Smooth muscle cell (in vitro differentiated cells): ENCODE results near the gene SAYSD1. TPM values are rescaled to one million over a fixed set of nuclear protein-coding genes. Genes with fewer than 3 reads are reported as not detected.

Experiments used
- DNase-seq: peaks from one replicate; lab custom pipeline; 2025; ENCODE audit not compliant: unreplicated experiment; lab: John Stamatoyannopoulos, UW
- H2AFZ ChIP-seq: fragments of 200-600 bp; sonication (generic); 2 replicates; pipeline ENCODE4 v1.6.0; 2016; ENCODE audit warnings: antibody characterized with exemption, low read depth, mild to moderate bottlenecking
- H3F3A ChIP-seq: fragments of 200-600 bp; sonication (generic); 2 replicates; pipeline ENCODE4 v1.6.0; 2017; ENCODE audit warnings: antibody characterized with exemption, low read depth
- H3K27ac ChIP-seq: fragments of 200-600 bp; sonication (generic); 2 replicates; pipeline ENCODE4 v1.5.1; 2016; ENCODE audit warnings: low read depth, mild to moderate bottlenecking
- H3K27me3 ChIP-seq: fragments of 200-600 bp; sonication (generic); 2 replicates; pipeline ENCODE4 v1.6.1; 2016; ENCODE audit warnings: low read depth, mild to moderate bottlenecking
- H3K36me3 ChIP-seq: fragments of 200-600 bp; sonication (generic); 2 replicates; pipeline ENCODE4 v1.5.1; 2016; ENCODE audit warnings: low read depth
- H3K4me1 ChIP-seq: fragments of 200-600 bp; sonication (generic); 2 replicates; pipeline ENCODE4 v1.5.1; 2016; ENCODE audit warnings: low read depth
- H3K4me2 ChIP-seq: fragments of 200-600 bp; sonication (generic); 2 replicates; pipeline ENCODE4 v1.6.0; 2016; ENCODE audit warnings: mild to moderate bottlenecking
- H3K4me3 ChIP-seq: fragments of 200-600 bp; sonication (generic); 2 replicates; pipeline ENCODE4 v1.5.1; 2016; ENCODE audit warnings: mild to moderate bottlenecking
- H3K79me2 ChIP-seq: fragments of 200-600 bp; sonication (generic); 2 replicates; pipeline ENCODE4 v1.6.0; 2016; ENCODE audit warnings: low read depth, mild to moderate bottlenecking
- H3K9ac ChIP-seq: fragments of 200-600 bp; sonication (generic); 2 replicates; pipeline ENCODE4 v1.6.0; 2016; ENCODE audit warnings: low read depth
- H3K9me3 ChIP-seq: fragments of 200-600 bp; sonication (generic); replicated peaks from 2 replicates; pipeline ENCODE4 v1.5.1; 2016; ENCODE audit warnings: low read depth
- H4K20me1 ChIP-seq: fragments of 200-600 bp; sonication (generic); 2 replicates; pipeline ENCODE4 v1.6.0; 2016; ENCODE audit warnings: low read depth
- WGBS: methylation state at CpG from one replicate; pipeline ENCODE4 v1.1.7; 2016; ENCODE audit warnings: low lambda C conversion rate; 5-methylcytosine and 5-hydroxymethylcytosine counted together
- polyA plus RNA-seq: library from polyadenylated mRNA; unstranded; fragments of >200 nt; fragmentation: Nextera tagmentation; extraction: Ambion mirVana; gene quantifications from 2 replicates; pipeline ENCODE4 v1.2.1, GENCODE V29; 2016
- total RNA-seq: library from RNA; depleted of rRNA; stranded (reverse); fragments of >200 nt; gene quantifications from 2 replicates; pipeline ENCODE4 v1.2.3, GENCODE V29; 2014
- TF ChIP-seq, protein P1 (sequence below): fragments of 200-600 bp; sonication (generic); IDR thresholded peaks from 2 replicates; pipeline ENCODE4 v1.5.1; 2017; ENCODE audit warnings: borderline replicate concordance, mild to moderate bottlenecking, antibody characterized with exemption; ENCODE audit not compliant: insufficient read depth, poor library complexity, severe bottlenecking

SAYSD1 gene
- total and polyA plus RNA-seq, 2 experiments from 2014 or later = 6.3 to 7.7 TPM

DNA sequence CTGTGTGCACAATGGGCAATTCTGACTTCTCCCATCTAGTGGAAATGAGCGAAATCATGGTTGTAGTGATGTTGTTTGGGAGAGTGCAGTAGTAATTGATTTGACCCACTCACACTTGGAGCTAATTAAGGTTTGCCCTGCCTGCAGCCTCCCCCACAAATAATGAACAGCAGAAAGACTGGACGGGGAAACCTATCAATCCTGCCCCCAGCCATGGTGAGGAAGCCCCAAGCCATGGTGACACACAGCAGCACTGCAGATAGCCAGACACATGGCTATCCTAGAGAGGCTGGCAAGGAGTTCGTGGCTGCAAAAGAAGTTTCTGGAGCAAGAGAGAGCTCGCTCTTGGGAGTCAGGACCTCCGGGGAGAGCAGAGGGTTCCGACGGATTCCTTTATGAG, 27.8 kb downstream of the SAYSD1 start:
- no peak overlapping the region for H3K27ac ChIP-seq
- no peaks in the 10 kb centered on the region for H3K9me3 ChIP-seq
- H3F3A ChIP-seq = no peaks in the 10 kb centered on the region
- no peak overlapping the region for H3K4me2 ChIP-seq
- H3K4me1 ChIP-seq = peaks cover 8% of the 10 kb centered on the region
- TF ChIP-seq, protein P1, sequence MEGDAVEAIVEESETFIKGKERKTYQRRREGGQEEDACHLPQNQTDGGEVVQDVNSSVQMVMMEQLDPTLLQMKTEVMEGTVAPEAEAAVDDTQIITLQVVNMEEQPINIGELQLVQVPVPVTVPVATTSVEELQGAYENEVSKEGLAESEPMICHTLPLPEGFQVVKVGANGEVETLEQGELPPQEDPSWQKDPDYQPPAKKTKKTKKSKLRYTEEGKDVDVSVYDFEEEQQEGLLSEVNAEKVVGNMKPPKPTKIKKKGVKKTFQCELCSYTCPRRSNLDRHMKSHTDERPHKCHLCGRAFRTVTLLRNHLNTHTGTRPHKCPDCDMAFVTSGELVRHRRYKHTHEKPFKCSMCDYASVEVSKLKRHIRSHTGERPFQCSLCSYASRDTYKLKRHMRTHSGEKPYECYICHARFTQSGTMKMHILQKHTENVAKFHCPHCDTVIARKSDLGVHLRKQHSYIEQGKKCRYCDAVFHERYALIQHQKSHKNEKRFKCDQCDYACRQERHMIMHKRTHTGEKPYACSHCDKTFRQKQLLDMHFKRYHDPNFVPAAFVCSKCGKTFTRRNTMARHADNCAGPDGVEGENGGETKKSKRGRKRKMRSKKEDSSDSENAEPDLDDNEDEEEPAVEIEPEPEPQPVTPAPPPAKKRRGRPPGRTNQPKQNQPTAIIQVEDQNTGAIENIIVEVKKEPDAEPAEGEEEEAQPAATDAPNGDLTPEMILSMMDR = no peak
- H3K36me3 ChIP-seq = no peaks in the 10 kb centered on the region
- H3K27me3 ChIP-seq = peaks cover 40% of the 10 kb centered on the region
- no peak for DNase-seq
- no peak overlapping the region for H2AFZ ChIP-seq
- H4K20me1 ChIP-seq = no peaks in the 10 kb centered on the region
- WGBS = 79% methylated on average over 7 of the region's 7 CpGs
- no peaks in the 10 kb centered on the region for H3K79me2 ChIP-seq
- H3K4me3 ChIP-seq = no peak overlapping the region
- no peak overlapping the region for H3K9ac ChIP-seq

DNA sequence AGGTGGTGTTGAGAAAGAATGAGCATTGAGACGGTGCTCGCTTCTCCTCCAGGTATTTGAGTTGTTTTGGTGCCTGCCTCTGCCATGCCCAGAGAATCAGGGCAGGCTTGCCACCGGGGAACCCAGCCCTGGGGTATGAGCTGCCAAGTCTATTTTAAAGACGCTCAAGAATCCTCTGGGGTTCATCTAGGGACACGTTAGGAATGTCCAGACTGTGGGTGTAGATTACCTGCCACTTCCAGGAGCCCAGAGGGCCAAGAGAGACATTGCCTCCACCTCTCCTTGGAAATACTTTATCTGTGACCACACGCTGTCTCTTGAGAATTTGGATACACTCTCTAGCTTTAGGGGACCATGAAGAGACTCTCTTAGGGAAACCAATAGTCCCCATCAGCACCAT, 28.3 kb downstream of the SAYSD1 start:
- H3K9ac ChIP-seq = no peak overlapping the region
- no peaks in the 10 kb centered on the region for H4K20me1 ChIP-seq
- no peak overlapping the region for H3K4me2 ChIP-seq
- H3K36me3 ChIP-seq = no peaks in the 10 kb centered on the region
- H3K4me3 ChIP-seq = no peak overlapping the region
- H3K79me2 ChIP-seq = no peaks in the 10 kb centered on the region
- H3F3A ChIP-seq = no peaks in the 10 kb centered on the region
- no peak overlapping the region for H3K27ac ChIP-seq
- peaks cover 8% of the 10 kb centered on the region for H3K4me1 ChIP-seq
- TF ChIP-seq, protein P1 = no peak
- no peak overlapping the region for H2AFZ ChIP-seq
- peaks cover 35% of the 10 kb centered on the region for H3K27me3 ChIP-seq
- no peak for DNase-seq
- 87% methylated on average over 6 of the region's 6 CpGs for WGBS
- H3K9me3 ChIP-seq = no peaks in the 10 kb centered on the region

DNA sequence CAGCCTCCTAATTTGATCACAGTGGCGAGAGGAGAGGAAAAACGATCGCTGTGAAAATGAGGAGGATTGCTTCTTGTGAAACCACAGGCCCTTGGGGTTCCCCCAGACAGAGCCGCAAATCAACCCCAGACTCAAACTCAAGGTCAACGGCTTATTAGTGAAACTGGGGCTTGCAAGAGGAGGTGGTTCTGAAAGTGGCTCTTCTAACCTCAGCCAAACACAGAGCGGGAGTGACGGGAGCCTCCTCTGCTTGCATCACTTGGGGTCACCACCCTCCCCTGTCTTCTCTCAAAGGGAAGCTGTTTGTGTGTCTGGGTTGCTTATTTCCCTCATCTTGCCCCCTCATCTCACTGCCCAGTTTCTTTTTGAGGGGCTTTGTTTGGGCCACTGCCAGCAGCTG, 28.7 kb downstream of the SAYSD1 start:
- Histone ChIP-seq H3K27ac (no peak overlapping the region), H3K4me1 (peaks cover 8% of the 10 kb centered on the region), H3K4me2 (no peak overlapping the region), H3K79me2 (no peaks in the 10 kb centered on the region), H3K9ac (no peak overlapping the region), H2AFZ (no peak overlapping the region), H4K20me1 (no peaks in the 10 kb centered on the region), H3K36me3 (no peaks in the 10 kb centered on the region), H3K9me3 (no peaks in the 10 kb centered on the region), H3K4me3 (no peak overlapping the region), H3F3A (no peaks in the 10 kb centered on the region), H3K27me3 (peaks cover 33% of the 10 kb centered on the region)
- WGBS = 91% methylated on average over 7 of the region's 7 CpGs
- TF ChIP-seq, protein P1 = no peak
- DNase-seq = no peak

DNA sequence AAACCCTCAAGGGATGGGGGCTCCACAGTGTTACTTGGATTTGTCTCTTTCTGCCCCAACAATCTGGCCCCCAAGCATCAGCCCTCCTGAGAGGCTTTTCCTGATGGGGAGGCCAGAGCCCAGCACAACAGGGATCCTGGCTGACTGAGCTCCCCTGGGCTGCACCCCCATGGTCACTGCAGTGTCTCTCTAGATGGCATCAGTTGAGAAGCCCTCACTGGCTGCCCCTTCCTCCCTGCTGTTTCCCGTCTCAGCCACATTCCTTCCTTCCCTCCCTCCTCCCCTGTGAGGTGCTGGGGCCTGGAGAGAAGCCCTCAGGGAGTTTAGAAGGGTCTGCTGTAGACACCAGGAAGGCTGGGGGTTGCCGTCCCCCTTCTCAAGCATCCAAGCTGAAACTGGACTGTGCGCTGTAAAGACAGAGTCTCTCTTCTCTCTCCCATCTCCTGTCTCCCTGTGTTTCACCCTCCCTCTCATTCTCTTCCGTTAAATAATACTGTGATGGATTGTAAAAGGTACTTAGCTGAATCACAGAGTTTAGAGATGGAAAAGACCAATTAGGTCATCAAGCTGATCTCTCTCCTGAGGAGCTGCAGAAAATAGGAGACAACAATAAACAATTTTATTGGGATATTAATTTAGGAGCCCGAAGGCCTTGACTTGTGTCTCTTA, 29.7 kb downstream of the SAYSD1 start:
- Histone ChIP-seq H3F3A (no peaks in the 10 kb centered on the region), H3K27me3 (peaks cover 25% of the 10 kb centered on the region), H3K4me3 (no peak overlapping the region), H3K27ac (no peak overlapping the region), H2AFZ (no peak overlapping the region), H3K36me3 (no peaks in the 10 kb centered on the region), H3K4me2 (no peak overlapping the region), H3K9ac (no peak overlapping the region), H4K20me1 (no peaks in the 10 kb centered on the region), H3K9me3 (no peaks in the 10 kb centered on the region), H3K79me2 (no peaks in the 10 kb centered on the region), H3K4me1 (peaks cover 8% of the 10 kb centered on the region)
- DNase-seq = no peak
- TF ChIP-seq, protein P1 = no peak
- WGBS = 75% methylated on average over 5 of the region's 5 CpGs
